ENCODE results near the gene LCN2.

- TF ChIP-seq EZH2 (IDR thresholded peaks at IDR 0.05) (no peak), POLR2AphosphoS5 (IDR thresholded peaks at IDR 0.05; ENCODE audit: borderline replicate concordance, low read depth, low read length) (no peak)
Observed at GRCh38 chr9:128153060-128153946, 4.0 kb downstream of the LCN2 start.

Measured in SK-N-MC (cell line).